Stimulated activated CD8-positive, alpha-beta memory T cell treated with anti-CD3 and anti-CD28 coated beads, Interleukin-7, amount 100 ng/mL, for 4 hours (primary cell): Measurements from ENCODE around the gene LAMA1.
"Not testable (repeated sequence)": the region's sequence is repeated elsewhere in the genome, so short reads cannot be mapped to it uniquely, and the experiment has no call there.

Experiments
- DNase-seq, 2 donors: peaks; one replicate each; pipeline ENCODE4 v3.0.0-alpha.2; 2020; ENCODE audit warnings: low read depth in 2 of 2

LAMA1 gene, protein sequence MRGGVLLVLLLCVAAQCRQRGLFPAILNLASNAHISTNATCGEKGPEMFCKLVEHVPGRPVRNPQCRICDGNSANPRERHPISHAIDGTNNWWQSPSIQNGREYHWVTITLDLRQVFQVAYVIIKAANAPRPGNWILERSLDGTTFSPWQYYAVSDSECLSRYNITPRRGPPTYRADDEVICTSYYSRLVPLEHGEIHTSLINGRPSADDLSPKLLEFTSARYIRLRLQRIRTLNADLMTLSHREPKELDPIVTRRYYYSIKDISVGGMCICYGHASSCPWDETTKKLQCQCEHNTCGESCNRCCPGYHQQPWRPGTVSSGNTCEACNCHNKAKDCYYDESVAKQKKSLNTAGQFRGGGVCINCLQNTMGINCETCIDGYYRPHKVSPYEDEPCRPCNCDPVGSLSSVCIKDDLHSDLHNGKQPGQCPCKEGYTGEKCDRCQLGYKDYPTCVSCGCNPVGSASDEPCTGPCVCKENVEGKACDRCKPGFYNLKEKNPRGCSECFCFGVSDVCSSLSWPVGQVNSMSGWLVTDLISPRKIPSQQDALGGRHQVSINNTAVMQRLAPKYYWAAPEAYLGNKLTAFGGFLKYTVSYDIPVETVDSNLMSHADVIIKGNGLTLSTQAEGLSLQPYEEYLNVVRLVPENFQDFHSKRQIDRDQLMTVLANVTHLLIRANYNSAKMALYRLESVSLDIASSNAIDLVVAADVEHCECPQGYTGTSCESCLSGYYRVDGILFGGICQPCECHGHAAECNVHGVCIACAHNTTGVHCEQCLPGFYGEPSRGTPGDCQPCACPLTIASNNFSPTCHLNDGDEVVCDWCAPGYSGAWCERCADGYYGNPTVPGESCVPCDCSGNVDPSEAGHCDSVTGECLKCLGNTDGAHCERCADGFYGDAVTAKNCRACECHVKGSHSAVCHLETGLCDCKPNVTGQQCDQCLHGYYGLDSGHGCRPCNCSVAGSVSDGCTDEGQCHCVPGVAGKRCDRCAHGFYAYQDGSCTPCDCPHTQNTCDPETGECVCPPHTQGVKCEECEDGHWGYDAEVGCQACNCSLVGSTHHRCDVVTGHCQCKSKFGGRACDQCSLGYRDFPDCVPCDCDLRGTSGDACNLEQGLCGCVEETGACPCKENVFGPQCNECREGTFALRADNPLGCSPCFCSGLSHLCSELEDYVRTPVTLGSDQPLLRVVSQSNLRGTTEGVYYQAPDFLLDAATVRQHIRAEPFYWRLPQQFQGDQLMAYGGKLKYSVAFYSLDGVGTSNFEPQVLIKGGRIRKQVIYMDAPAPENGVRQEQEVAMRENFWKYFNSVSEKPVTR (N-terminal part only)

DNA sequence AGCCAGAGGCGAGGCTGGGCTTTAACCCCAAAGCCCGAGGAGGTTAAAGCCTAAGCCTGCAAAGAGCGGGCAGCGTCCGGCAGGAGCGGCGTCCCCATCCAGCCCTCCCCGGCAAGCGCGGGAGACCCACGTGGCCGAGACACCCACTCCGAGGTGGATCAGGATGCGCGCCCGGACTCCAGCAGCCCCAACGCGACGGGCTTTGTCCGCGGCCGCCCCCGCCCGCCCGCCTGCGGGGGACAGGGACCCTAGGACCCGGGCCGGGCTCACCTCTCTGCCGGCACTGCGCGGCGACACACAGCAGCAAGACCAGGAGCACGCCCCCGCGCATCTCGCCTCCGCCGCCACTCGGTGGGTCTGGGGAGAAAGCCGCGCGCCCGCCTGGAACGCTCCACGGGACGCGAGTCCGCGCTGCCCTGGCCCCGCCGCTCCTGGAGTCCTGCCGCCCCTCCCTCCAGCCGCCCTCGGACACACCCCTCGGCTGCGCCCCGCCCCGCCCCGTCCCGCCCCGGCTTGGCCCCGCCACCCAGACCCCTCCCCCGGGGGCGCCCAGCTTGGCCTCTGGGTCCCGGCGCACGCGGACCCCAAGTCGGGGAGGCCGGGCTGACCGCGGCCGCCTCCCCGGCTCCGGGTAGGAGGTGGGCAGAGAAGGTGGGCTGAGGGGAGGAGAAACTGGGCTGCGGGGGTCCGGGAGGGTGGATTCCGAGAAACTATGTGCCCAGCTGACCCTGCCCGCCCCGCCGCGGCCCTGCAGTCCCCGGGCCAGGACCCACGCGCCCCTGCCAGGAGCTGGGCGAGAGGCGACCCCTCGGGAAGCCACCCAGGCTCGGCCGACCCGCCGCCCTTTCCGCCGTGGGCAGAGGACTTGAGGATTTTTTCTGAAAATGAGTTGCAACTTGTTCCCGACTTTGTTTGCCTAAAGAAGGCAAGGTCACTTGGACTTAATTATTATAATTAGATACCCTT, at the start of gene LAMA1:
TSS of gene LAMA1 (minus strand) at position 408 of the 966 bp plus-strand sequence. CDS start at position 331, 77 bp downstream.
- no peak for DNase-seq

DNA sequence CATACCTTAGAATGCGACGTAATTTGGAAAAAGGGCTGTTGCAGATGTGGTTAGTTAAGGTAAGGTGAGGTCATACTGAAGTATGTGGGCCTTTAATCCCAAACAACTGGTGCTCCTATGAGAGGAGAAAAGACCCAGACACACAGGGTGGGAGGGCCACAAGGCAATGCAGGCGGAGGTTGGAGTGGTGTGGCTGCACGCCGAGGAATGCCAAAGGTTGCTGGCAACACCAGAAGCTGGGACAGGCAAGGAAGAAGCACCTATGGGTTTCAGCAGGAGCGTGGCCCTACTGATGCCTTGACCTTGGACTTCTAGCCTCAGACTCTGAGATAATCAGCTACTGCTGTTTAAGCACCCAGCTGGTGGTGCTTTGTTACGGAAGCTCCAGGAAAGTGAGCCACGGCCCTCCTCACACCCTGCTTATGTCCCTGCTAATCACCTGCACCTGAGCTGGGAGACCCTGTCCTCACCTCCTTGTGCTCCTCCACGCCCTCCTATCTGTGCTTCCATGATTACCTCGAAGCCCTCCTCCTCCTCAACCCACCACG, 48.3 kb upstream of the LAMA1 start:
- DNase-seq: no peak

DNA sequence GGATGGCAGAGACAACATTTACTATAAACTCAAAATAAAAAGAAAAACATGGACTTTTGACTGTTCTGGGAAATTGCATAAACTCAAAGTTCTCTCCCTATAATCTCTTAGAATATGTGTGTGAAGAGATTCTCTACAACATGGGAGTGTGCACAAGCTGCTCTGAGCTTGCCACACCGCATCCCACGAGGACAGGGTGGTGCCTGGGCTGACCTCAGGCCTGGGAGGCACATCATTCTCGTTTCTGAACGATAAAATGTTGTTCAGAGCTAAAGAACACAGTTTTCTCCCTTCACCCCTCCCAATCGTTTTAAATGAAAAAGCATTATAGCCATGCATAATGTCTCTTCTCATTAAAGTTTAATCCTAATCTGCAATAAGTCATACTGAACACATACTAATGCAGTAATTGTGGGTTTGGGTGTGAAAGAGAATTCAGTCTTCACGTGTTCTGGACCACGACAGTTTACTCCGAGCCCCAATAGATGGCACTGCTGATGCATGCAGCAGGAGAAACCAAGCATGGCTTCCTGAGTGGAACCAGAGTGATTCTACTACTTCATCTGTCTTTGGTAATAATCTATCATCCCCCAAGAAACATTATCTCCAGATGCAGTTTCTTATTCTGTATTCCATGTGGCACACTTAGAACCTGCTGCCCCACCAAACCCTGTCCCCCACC, 46.9 kb upstream of the LAMA1 start:
- no peak for DNase-seq

DNA sequence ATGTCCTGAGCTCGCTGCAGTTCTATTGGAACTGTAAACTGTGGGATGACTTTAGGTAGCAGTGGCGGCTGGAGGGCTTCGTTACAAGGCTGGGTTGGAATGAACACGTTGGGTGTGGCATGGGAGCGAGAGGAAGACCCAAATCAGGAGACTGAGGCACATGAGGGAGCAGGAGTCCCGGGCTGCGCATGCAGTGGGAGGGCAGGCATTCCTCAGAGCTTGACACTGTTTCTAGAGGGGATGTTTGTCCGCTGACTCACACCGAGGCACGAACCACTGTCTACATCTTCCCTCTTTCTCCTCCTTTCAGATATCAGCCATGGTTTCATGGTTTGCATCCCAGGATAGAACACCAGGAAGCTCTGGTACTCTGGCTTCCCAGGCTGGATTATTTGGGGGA, 40.6 kb upstream of the LAMA1 start:
- no peak for DNase-seq

DNA sequence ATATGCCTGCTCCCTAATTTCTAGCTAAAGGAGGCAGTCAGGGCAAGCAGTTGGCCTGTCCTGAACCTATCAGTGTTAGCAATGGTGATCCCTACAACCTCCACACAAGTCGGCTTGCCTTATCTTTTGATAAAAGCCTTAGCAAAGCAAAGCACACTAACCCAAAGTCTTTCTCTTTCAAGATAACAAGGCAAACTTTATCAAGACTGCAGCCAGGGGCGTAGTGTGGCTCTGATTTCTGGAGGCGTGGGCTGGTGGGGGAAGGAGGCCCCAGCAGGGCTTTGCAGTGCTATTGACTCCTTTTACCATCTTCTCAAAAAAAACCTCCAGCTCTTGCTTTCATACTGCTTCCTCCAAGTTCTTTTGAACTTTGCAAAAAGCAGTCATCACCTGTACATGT, 40.2 kb upstream of the LAMA1 start:
- DNase-seq: no peak

DNA sequence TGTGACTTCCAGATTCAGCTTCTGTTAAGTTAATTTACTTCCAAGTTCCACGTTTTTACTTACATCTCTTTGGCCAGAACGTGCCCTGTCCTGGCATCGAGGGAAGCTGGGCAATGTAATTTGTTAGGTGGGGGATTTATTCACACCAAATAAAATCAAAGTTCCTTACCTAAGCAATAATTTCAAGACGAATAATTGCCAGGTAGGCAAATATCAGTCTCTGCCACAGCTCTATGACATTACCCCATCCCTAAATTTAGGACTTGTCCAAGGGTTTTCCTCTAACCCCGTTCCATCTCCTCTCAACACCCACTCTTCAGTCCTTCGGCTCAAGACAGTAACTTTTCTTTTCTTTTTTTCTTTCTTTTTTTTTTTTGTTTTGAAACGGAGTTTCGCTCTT, 38.3 kb upstream of the LAMA1 start:
- no peak for DNase-seq

DNA sequence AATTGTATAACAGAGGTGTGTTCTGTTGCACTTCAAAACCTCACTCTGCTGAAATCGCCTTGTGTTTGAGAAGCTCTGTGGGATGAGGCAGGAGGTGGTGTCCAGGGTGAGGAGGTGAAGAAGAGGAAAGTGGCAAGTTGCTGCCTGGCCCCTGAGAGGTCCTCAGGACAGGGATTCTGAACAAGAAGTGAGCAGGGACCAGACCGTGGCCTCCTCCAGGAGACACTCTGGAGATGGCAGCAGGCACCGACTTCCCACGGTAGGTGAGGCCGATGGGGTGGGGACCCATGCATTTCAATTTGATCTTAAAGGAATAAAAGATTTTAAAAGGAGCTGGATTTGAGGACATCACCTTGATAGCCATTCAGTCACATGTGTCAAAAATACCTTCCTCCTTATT, 37.5 kb upstream of the LAMA1 start:
- no peak for DNase-seq

DNA sequence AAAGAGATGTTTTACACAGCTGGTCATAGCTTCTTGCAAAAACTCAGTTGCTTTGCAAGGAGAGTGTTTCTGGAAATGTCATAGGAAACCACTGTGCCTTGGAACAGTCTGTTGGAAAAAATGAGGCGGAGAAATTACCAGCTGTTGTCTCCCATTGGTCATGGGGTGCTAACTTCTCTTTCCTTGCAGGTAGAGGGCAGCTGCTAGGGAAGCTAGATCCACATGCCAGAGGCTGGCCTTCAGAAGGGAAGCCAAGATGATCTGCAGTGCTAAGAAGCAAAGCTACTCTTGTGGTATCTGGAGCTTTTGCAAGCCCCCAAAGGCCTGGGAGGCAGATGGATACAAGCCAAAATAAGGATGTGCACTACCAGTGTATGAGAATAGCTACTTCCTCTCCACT, 34.8 kb upstream of the LAMA1 start:
- DNase-seq: no peak

DNA sequence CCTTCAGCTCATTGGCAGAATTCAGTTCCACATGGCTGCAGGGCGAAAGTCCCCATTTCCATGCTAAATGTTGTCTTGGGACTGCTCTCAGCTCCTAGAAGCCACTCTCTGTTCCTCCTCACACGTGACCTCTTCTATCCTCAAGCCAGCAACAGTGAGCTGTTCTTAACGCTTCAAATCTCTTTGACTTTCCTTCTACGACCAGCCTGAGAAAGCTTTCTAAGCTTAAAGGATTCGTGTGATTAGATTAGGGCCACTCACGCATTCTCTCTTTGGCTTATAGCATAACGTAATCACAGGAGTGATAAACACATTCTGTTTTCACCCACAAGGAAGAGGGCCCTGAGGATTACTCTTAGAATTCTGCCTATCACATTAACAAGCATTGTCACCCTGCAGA, 29.8 kb upstream of the LAMA1 start:
- DNase-seq: no peak

DNA sequence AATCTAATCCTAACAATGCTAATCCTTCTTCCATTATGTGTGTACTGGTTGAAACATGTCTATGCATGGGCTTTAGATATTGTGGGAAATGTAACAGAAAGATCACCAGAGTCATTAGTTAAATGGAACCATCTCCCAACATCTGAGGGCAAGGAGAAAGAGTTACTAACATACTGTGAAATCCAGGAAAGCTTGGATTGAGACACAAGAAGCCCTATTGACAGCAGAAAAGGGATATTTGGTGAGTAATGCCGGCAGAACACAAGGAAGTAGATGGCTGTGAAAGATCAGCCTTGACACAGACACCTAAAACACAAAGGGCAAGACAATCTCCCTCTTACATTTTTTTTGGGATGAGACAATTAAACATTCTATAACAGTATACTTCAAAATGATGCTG, 28.5 kb upstream of the LAMA1 start:
- no peak for DNase-seq

DNA sequence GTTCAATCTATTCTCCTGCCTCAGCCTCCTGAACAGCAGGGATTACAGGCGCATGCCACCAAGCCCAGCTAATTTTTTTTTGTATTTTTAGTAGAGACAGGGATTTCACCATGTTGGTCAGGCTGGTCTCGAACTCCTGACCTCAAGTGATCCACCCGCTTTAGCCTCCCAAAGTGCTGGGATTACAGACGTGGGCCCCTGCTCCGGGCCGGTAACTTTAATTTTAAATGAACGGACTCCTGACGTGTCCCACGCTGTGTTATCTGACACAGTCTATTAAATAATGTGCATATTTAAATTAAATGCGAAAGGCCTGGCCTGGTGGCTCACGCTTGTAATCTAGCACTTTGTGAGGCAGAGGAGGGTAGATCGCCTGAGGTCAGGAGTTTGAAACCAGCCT, 27.3 kb upstream of the LAMA1 start:
- not testable (repeated sequence) for DNase-seq

DNA sequence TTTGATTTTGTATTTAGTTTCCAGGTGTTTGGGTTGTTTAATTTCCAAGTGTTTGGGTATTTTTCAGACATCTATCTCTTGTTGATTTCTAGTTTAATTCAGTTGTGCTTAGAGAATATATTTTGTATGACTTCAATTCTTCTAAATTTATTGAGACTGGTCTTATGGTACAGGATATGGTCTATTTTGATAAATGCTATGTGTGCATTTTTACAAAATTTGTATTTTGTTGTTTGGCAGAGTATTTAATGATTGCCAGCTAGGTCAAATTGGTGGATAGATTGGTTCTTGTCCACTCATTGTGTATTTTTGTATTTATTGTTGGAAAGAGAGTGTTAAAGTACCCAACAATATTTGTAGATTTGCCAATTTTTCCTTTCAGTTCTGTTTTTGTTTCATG, 23.7 kb upstream of the LAMA1 start:
- DNase-seq: no peak

DNA sequence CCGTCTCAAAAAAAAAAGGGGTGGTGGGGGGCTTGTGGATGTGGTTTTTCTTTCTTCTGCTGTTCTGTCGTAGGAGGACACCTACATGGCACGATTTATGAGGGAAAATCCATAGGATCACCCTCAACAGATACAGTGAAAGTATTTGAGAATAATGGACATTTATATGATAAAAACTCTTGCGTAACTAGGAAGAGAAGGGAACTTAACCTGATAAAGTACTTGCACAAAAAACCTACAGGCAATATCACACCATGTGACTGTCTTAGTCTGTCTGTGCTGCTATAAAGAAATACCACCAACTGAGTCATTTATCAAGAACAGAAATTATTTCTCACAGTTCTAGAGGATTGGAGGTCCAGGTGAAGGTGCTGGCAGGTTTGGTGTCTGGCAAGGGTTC, 21.8 kb upstream of the LAMA1 start:
- DNase-seq: no peak

DNA sequence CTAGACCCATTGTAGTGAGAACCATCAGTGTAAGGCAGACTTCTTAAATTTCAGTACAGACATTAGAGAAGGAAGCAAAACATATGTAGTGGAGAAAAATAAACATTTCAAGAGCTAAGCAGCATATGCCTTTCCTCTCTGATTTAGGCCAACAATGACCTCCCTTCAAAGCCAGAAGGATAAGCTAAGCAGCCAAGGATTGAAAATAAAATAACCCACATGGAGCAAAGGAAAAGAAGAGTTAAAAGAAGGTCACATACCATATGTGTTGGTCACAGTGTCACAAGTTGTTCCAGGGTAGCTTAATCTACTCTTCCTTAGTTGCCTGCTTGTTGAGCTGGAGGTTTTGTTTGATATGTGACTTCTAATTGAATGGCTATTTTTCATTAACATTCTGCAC, 15.6 kb upstream of the LAMA1 start:
- DNase-seq: no peak

DNA sequence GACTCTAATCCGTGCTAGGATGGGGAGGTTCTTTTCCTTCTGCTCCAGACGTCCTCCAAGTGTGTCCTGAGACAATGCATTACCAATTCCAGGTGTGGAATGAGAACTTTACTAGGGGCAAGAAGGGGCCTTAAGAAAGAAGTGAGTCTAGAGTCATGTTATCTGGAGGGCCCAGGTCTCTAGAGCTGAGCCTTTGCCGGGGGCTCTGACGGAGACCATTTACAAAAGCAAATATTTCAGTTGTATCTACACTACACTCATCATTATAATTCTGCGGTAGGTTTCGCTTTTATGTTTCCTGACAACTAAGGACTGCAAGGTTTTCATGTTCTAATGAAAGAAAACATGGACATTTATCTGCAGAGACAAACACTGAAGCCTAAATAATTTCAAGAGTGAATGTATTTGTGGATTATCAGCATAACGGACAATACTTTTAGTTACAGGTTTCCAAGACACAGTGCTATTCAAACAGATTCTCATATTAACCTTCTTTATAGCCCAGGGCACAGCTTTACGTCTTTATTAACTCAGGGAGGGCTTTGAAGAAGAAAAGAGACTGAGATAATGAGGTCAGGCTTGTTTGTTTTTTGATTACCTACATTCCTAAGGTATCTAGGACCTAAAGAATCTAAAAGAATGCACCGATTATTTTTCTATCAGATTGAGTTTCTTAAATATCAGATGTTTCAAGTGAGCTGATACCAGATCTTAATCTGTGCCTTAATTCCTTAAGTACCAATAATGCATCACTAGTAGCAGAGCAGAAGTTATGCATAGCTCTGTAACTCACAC, 15.0 kb upstream of the LAMA1 start:
- DNase-seq: no peak

DNA sequence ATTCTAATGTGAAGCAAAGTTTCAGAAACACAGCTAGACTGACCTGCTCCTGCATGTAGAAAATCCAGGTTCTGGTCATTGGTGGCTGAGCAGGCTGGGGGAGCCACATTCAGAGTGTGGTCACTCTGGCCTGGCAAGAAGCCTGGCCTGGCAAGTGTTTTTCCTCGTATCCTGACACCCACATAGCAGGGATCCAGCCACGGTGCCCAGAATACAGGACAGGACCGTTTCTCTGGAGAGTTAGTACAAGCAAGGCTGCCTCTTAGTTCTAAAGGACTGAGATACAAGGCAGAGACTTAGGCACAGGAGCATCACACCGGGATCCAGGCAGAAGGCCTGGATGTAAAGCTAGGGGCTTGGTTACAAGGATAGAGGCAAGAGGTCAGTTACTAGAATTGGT, 4.8 kb upstream of the LAMA1 start:
- DNase-seq: no peak

DNA sequence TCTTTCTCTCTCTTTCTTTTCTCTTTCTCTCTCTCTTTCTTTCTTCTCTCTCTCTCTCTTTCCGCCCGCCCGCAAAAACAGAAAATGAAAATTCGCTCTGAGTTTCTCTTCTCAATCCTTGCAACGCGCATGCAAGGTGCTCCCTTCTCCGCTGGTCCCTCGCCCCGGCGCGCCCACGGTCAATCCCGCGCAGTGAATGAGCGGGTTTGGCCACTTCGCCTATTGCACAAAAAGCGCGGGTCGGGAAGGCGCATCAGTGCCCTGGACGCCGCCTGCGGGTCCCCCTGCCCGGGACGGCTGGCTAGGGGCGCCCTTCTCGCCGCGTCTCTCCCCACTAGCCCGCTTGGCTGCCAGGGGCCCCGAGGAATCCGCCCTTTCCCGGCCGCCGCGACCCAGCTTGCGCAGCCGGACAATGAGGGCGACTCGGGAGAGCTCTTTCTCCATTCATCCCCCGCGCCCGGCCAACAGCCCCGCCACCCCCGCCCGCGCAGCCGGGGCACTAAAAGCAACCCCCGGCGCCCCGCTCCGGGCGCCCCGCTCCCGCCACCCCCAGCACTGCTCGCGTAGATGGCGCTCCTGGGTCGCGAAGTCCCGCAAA, 706 bp downstream of the LAMA1 start:
- no peak for DNase-seq

DNA sequence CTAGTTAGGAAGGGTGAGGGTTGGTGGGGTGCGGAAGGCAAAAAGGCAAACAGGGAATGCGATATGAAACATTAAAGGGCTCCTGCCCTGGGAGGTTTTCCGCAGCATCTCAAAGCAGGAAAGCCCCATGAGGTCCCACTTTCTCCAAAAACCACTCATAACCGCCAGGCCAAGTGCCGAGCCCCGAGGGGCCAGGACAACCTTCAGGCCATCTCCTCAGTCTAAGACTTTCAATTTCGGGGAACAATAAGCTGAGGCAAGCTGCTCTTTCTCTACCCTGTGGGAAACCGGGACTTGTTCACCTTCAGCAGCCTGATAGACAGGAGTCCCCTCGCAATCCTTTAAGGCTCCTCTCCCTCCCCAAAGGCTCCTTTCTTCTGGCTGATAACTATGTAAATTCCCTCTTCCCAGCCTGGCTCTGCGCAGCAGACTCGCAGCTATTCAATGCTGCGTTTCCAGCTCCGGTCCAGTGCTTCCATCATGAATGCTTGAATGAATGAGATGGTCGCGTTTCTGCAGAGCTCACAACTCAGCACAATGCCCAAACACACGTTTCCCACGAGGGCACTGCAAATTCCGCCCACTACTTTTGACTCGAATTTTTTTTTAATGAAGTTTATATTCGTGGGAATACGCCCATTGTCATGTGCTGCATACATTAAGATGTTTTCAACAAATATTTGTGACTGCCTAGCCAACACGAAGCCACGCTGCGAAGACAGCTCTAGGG, 1.4 kb downstream of the LAMA1 start:
- DNase-seq: no peak
